PFSK-1 (cell line): ENCODE results near the gene PTPN4.

ENCODE experiments used
- POLR2AphosphoS5 ChIP-seq: IDR thresholded peaks from 2 replicates; pipeline ENCODE4 v1.6.1; 2012; ENCODE audit warnings: low read depth, mild to moderate bottlenecking, control low read depth, low read length, moderate library complexity
- REST ChIP-seq, 2 experiments: IDR thresholded peaks; 2 replicates each; pipeline versions ENCODE4 v1.6.1 to v1.8.0; 2011 to 2012; ENCODE audit warnings: low read depth in 2 of 2, low read length in 2 of 2, control low read depth in 1 of 2, inconsistent platforms in 1 of 2, mild to moderate bottlenecking in 1 of 2, moderate library complexity in 1 of 2; ENCODE audit not compliant: insufficient read depth in 1 of 2
- SIN3A ChIP-seq: IDR thresholded peaks from 2 replicates; pipeline ENCODE4 v1.6.1; 2012; ENCODE audit warnings: mild to moderate bottlenecking, low read length, moderate library complexity, borderline replicate concordance; ENCODE audit not compliant: insufficient read depth
- TAF1 ChIP-seq: IDR thresholded peaks from 2 replicates; pipeline ENCODE4 v1.6.1; 2012; ENCODE audit warnings: low read length, control low read depth, borderline replicate concordance; ENCODE audit not compliant: insufficient read depth

GRCh38 chr2:120029672-120030640 lies 270.2 kb downstream of the PTPN4 start:
- TF ChIP-seq REST (IDR thresholded peaks at IDR 0.05; ENCODE audit: insufficient read depth in 1 of 2, low read depth in 2 of 2, low read length in 2 of 2) (no peak), SIN3A (no peak), POLR2AphosphoS5 (no peak), TAF1 (no peak)
